Tibial artery (tissue), 4 donors: ENCODE measurements around the gene ATP6V1G3.
"Not testable (repeated sequence)": the region's sequence is repeated elsewhere in the genome, so short reads cannot be mapped to it uniquely, and the experiment has no call there.

Experiments
- DNase-seq, 2 donors: peaks; one replicate each; pipeline ENCODE4 v3.0.0-alpha.2; 2019
- H3K27ac ChIP-seq, 2 donors: fragments of 200-600 bp; sonication (generic) in 1 of 2; 1 replicate in 1 of 2; 2 replicates in 1 of 2; pipeline ENCODE4 v1.5.1; 2018 to 2019; ENCODE audit warnings: mild to moderate bottlenecking in 1 of 2
- H3K27me3 ChIP-seq, 2 donors: fragments of 200-600 bp; sonication (generic) in 1 of 2; one replicate each; pipeline versions ENCODE4 v1.5.1 to v1.6.0; 2016 to 2019
- H3K36me3 ChIP-seq, 3 donors: fragments of 200-600 bp; sonication (generic) in 2 of 3; one replicate each; pipeline ENCODE4 v1.5.1; 2016 to 2019; ENCODE audit warnings: mild to moderate bottlenecking in 2 of 3
- H3K4me1 ChIP-seq, 4 donors: fragments of 200-600 bp; sonication (generic) in 2 of 4; 1 replicate in 3 of 4; 2 replicates in 1 of 4; pipeline ENCODE4 v1.5.1; 2016 to 2019
- H3K4me3 ChIP-seq, 2 donors: fragments of 200-600 bp; sonication (generic) in 1 of 2; 1 replicate in 1 of 2; 2 replicates in 1 of 2; pipeline ENCODE4 v1.5.1; 2018 to 2019; ENCODE audit warnings: mild to moderate bottlenecking in 2 of 2
- H3K9me3 ChIP-seq, 3 donors: fragments of 200-600 bp; sonication (generic) in 1 of 3; one replicate each; pipeline ENCODE4 v1.5.1; 2016 to 2019
- CTCF ChIP-seq, 2 experiments: fragments of 200-600 bp in 1 of 2; fragments of 450-650 bp in 1 of 2; IDR thresholded peaks; one replicate each; pipeline ENCODE4 v1.5.1; 2017 to 2019; ENCODE audit warnings: antibody characterized with exemption in 2 of 2, mild to moderate bottlenecking in 1 of 2, moderate library complexity in 1 of 2
- intact Hi-C: fragments of 100-400 bp; cut with DNase I; formaldehyde crosslinking; loops from one replicate; pipeline ENCODE4 v1.15.0; 2023; ENCODE audit warnings: low total_unique reads

The ATP6V1G3 gene

GRCh38 chr1:198540580-198540979 is at the start of gene ATP6V1G3:
Gene ATP6V1G3 (minus strand): TSS chr1:198540680. CDS start chr1:198540650, 30 bp downstream.
- no peak for TF ChIP-seq CTCF (IDR thresholded peaks at IDR 0.05)
- H3K36me3 ChIP-seq, result no peaks in the 10 kb centered on the region
- H3K9me3 ChIP-seq, result no peaks in the 10 kb centered on the region
- H3K27ac ChIP-seq, result no peak within 1 kb of the TSS
- H3K4me1 ChIP-seq, result no peaks in the 10 kb centered on the region
- no peak within 1 kb of the TSS for H3K4me3 ChIP-seq
- intact Hi-C loops, result no loop called here
- H3K27me3 ChIP-seq, result no peaks in the 10 kb centered on the region
- DNase-seq, result no peak

GRCh38 chr1:198588845-198589244 is 48.4 kb upstream of the ATP6V1G3 start:
- Histone ChIP-seq H3K36me3 (no peaks in the 10 kb centered on the region), H3K9me3 (peaks cover 0 to 17% (median 0%) of the 10 kb centered on the region in 3 donors), H3K27ac (no peak overlapping the region), H3K4me1 (no peaks in the 10 kb centered on the region), H3K4me3 (no peak overlapping the region), H3K27me3 (no peaks in the 10 kb centered on the region)
- intact Hi-C loops, result no loop called here
- no peak for TF ChIP-seq CTCF (IDR thresholded peaks at IDR 0.05)
- DNase-seq, result no peak

- Histone ChIP-seq H3K4me1 (no peaks in the 10 kb centered on the region), H3K9me3 (peaks cover 0 to 13% (median 3%) of the 10 kb centered on the region in 3 donors), H3K27me3 (no peaks in the 10 kb centered on the region), H3K4me3 (no peak overlapping the region), H3K36me3 (no peaks in the 10 kb centered on the region), H3K27ac (no peak overlapping the region)
- TF ChIP-seq CTCF (IDR thresholded peaks at IDR 0.05), result no peak
- DNase-seq, result no peak
- intact Hi-C loops, result no loop called here
Measured at GRCh38 chr1:198584163-198584562, 43.7 kb upstream of the ATP6V1G3 start.

GRCh38 chr1:198583209-198583802 is 42.8 kb upstream of the ATP6V1G3 start:
- intact Hi-C loops, H3K4me1 ChIP-seq, H3K36me3 ChIP-seq, H3K9me3 ChIP-seq, H3K27ac ChIP-seq, H3K4me3 ChIP-seq, H3K27me3 ChIP-seq, DNase-seq: not testable (repeated sequence)

GRCh38 chr1:198577444-198577843 is 37.0 kb upstream of the ATP6V1G3 start:
- TF ChIP-seq CTCF (IDR thresholded peaks at IDR 0.05), result no peak
- intact Hi-C loops, result no loop called here
- no peaks in the 10 kb centered on the region for H3K27me3 ChIP-seq
- no peak overlapping the region for H3K27ac ChIP-seq
- H3K36me3 ChIP-seq, result no peaks in the 10 kb centered on the region
- H3K9me3 ChIP-seq, result peaks cover 0 to 9% (median 3%) of the 10 kb centered on the region in 3 donors
- H3K4me1 ChIP-seq, result no peaks in the 10 kb centered on the region
- no peak for DNase-seq
- no peak overlapping the region for H3K4me3 ChIP-seq

GRCh38 chr1:198575798-198576641 is 35.5 kb upstream of the ATP6V1G3 start:
- TF ChIP-seq CTCF (IDR thresholded peaks at IDR 0.05), result no peak
- Histone ChIP-seq H3K27ac (no peak overlapping the region), H3K9me3 (peaks cover 0 to 5% (median 3%) of the 10 kb centered on the region in 3 donors), H3K4me1 (no peaks in the 10 kb centered on the region), H3K27me3 (no peaks in the 10 kb centered on the region), H3K36me3 (no peaks in the 10 kb centered on the region), H3K4me3 (no peak overlapping the region)
- no peak for DNase-seq
- intact Hi-C loops, result no loop called here
